GM21381 (cell line): ENCODE data around the gene DDX10.
"Not testable (repeated sequence)": the region's sequence is repeated elsewhere in the genome, so short reads cannot be mapped to it uniquely, and the experiment has no call there.

Experiments
- ATAC-seq: cut with Tn5 transposase; IDR thresholded peaks from one replicate; pipeline ENCODE4 v1.9.1; 2021; ENCODE audit warnings: mild to moderate bottlenecking, moderate library complexity; ENCODE audit not compliant: unreplicated experiment

DDX10 gene

DNA sequence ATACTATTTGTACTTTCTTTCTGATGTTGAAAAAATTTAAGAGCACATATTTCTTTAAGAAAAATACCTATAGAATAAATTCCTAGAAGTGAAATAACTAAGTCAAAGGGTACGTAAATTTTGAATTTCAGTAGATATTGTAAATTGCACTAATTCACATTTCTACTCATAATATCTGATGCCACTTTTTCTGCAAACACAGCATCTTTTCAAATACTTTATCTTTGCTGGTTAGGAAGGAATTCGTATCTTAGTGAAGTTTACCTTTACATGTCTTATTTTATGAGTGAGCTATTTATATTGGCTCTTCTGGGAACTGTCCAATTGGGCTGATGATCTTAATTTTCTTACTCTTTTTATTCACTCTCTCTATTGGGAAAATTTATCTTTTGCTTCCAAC lies 148.2 kb downstream of the DDX10 start:
- no peak for ATAC-seq

DNA sequence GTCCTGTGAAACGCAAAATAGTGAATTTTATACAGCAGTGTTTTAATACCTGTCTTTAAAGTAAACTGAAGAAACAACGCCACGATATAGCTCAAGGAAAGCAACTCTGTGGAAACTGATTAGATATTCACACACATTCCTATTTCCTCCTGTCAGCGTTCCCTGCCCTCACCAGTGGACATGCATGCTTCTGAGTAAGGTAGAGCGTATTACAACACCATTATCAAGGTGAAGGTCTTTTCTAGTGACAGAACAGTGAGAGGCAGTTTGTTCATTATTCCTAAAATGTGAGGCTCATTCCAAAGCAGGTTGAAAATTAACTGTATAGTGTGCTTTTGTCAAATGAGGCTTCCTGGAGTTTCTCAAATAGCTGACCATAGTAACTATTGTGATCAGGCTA lies 153.1 kb downstream of the DDX10 start:
- no peak for ATAC-seq

DNA sequence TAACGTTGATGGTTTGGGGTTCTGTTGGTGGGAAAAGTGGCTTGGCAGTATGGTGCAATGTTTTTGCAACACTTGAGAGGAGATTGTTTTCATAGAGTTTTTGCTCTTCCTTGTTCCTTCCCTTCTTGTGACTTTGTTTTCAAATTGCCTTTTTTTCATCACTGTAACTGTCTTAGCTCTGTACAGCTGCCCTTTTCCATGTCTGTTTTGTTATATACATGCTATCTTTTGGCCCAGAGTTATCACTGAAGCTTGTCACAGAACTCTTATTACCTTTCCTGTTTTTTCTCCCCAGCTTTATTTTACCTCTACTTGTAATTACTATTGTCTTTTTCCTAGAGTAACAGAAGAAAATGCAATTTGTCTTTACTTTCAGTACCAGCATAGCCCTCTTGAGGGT lies 154.1 kb downstream of the DDX10 start:
- no peak for ATAC-seq

DNA sequence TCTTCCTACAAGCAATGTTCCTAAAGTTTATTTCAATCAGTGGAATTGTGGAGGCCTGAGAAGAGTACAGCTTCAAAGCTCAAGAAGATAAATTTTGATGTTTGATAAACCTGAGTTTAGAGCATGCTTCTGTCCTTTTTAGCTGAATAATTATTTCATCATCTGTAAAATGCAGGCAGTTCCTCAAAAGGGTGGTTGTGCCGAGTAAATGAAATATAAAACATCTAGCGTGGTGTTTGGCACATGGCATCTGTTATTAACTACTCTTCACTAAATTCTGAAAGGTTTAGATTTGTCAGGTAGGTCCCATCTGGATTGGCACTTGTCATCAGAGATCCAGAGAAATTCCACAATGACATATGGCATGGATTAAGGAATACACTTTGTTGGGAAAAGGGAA lies 155.1 kb downstream of the DDX10 start:
- no peak for ATAC-seq

DNA sequence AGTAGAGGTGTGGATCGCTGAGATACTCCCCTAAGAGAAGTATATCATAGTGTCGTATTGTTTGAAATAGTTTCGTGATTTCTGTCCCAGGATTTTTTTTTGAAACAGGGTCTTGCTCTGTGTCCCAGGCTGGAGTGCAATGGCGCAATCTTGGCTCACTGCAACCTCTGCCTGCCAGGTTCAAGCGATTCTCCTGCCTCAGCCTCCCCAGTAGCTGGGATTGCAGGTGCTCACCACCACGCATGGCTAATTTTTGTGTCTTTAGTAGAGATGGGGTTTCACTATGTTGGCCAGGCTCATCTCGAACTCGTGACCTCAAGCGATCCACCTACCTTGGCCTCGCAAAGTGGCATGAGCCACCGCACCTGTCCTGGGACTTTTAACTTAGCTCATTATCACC lies 159.1 kb downstream of the DDX10 start:
- ATAC-seq = not testable (repeated sequence)

DNA sequence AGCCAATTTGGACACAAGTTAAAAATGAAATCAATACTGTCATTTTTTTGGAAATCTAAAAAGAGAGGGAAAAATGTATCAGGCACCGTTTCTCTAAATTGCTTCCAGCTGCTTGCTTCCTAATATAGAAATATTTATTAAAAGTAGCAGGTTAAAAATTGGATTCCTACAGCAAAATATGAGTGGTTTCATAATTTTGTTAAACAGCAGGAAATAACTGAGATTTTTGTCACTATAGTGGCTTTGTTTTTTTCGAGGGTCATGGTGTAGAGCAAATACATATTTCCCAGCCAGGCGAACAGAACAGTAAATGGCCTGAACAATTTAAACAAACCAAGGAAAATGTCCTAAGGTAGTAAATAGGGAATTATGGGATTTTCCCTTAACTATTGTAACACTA lies 159.7 kb downstream of the DDX10 start:
- ATAC-seq = no peak

DNA sequence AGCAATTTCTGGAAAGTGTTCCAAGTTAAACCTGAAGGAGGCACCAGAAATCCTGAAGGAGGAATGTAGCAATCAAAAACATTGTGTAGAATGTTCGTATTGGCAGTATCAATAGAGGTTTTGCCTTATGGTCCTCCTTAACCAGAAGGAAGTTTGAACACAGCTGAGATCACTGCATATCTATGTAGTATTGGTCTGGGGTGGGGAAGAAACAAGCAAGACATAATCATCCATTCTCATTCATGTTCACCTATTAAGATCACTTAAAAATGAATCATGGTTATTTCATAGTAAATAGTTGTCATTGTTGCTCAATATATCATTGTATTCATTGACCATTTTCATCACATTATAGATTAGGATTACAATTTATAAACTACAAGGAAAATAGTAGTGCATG lies 160.5 kb downstream of the DDX10 start:
- ATAC-seq = no peak

DNA sequence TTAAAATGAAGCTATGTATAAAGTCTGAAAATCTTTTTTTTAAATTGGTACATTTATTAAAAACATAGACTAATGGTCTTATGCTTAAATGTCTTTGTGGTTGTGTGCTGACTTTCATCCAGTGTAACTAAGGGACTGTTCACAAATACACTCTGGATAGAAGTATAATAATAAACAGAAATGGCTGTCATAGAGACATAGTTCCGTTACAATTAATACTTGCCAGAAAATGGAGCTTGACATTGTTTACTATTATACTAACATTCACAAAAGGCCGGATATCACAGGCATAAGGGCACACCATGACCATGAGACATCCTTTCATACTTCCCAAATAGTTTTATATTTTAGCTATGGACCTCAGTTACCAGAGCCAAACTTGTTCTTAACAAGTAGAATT lies 161.3 kb downstream of the DDX10 start:
- no peak for ATAC-seq

DNA sequence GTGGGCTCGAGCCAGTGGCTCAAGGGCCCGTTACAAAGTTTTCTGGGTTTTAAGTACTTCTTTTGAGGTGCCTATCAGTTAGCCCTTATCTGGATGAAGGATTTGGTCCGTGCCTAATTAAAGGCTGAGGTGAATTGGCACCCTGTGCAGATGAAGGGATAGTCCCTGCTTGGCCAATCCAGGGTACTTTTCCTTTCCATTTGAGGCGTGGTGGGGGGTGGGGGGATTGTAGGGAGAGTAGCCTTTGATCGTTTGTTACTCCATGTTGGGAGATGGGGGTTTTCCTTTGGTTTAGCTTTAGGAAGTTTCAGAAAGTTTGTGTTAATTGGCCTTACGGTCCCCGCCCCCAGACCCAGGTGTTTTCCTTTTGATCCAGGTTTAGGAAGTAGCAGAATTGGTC lies 170.8 kb downstream of the DDX10 start:
- no peak for ATAC-seq

DNA sequence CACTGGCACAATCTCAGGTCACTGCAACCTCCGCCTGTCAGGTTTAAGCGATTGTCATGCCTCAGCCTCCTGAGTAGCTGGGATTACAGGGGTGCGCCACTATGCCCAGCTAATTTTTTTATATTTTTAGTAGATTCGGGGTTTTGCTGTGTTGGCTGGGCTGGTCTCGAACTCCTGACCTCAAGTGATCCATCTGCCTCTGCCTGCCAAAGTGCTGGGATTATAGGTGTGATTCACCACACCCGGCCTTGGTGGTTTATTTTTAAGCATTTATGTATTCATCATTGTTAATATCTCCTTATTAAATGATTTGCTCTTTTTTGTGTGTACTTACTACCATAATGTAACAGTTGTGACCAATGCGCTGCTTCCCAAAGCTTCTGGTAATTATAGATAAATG lies 171.7 kb downstream of the DDX10 start:
- no peak for ATAC-seq

DNA sequence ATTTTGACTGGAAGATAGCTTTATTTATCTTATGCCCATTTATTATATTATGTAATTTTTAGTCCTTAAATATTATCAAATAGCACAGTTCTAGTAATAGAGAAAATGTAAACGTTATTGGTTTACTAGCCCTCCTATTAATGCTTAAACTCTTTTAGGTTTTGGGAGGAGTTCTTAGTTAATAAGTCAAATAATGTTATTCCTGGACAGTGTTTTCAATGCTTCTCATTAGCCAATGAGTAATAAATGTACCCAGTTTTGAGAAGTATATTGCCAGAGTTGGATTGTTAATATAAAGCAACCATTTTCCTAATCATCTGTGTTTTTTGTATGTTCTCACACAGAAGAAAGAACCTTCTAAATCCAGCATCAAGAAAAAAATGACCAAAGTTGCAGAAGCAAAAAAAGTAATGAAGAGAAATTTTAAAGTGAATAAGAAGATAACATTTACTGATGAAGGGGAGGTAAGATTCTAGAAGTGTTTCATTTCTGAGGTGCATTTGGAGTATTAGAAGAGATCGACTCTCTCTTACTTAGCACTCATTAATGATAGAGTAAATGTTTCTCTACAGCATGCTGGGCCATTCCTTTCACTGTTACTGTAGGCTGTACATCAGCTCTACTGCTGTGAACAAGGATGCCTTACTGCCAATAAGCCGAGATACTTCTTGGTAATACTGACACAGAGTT lies 173.4 kb downstream of the DDX10 start:
- no peak for ATAC-seq

DNA sequence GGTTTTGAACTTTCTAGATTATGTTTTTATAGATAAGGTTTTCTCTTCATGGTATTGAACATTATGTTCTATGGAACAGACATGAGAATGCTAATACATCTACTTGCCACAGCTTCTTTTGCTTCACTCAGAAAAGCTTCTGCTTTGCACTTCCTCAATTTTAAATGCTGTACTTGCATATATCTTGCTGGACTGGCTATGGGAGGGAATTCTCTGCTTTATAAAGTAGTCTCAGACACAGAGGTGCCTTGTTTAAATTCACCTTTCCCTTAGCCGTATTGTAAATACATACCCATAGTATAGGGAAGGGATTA lies 173.9 kb downstream of the DDX10 start:
- no peak for ATAC-seq

DNA sequence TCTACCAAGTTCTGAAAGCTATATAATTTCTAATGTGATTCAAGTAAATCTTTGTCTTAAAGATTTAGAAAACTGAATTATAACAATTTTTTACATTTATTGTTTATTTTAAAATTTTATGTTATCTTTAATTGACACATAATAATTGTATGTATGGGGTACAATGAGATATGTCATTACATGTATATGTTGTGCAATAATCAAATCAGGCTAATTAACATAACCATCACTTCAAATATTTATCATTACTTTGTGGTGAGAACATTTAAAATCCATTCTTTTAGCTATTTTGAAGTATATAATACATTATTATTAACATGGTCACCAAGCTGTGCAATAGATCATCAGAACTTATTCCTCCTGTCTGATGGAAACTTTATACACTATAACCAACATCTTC lies 181.1 kb downstream of the DDX10 start:
- ATAC-seq = no peak

DNA sequence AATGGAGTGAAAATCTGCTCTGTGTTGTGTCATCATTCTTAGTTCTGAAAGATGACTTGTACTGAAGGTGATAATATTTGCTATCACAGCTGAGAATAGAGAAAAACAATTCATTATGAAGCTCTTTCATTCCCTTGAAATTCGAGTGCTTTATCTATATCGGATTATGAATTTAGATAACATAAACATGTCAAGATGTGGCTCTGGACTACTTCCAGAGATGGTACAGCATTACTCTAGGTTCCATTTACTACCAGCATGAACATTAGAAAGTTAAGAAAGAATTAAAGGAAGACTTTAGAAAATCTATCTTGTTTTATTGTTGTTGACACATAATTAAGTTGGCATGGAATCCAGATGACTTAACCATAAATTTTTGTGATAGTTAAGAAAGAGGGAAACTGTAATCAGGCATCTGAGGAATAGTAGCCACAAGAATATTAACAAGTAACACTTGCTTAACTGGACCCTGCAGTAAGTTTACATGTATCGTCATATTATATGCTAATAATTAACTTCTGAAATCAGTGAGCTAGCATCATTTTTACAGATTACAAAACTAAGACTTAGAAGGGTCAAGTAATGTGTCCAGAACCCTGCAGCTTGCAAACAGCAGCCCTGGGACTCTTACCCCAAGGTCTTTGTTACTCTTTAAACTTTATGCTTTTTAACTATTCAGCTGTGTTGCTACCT lies 182.6 kb downstream of the DDX10 start:
- no peak for ATAC-seq

DNA sequence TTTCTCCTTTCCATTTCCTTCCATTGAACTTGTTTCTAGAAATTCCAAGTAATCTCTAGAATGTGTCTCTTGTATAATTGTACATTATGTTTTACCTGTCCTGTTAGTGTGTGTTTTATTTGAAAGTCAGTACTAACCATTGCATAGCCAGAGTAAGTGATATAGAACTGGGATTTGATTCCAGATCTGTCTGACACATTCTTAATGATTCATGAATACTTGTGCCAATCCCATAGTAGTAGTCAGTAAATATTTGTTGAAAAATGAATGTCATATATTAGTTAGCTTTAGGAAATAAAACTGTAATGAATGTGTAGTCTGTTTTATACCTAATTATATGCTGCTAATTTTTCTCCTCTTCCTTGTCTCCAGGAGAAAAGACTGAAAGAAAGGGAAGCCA lies 186.9 kb downstream of the DDX10 start:
- ATAC-seq = no peak

DNA sequence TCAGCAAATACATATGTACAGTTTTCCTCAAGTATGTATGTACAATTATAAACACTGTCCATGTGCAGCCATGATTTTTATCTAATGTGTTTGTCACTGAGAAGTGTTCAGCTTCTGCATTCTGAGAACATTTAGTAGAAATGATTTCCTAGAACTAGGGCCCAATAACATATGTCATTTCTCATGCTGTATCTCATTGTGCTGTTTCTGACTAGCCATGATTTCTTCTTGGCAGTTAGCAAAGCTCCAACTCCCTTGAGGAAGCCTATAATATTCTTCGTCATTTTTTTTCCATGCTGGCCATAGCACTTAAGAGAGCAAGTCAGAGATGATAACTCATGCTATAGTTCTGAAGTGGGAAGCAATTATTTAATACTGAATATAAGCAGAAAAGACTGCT lies 187.8 kb downstream of the DDX10 start:
- no peak for ATAC-seq

DNA sequence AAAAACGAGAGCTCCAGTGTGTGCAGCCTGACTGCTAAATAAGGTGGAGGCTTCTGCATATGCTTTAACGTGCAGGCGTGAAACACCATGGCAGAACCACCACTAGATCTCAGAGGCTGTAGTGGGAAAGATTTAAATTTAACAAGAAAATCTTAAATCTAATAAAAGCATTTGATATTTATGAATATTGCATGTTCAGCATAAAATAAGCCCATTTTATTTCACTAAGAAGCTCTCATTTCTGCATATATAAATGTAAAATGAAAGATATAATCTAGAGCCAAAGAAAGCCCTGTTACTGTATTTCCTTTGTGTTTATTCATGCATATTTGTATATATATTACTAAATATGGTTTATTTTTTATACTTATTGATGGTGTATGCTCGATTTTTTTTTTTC lies 188.3 kb downstream of the DDX10 start:
- no peak for ATAC-seq

DNA sequence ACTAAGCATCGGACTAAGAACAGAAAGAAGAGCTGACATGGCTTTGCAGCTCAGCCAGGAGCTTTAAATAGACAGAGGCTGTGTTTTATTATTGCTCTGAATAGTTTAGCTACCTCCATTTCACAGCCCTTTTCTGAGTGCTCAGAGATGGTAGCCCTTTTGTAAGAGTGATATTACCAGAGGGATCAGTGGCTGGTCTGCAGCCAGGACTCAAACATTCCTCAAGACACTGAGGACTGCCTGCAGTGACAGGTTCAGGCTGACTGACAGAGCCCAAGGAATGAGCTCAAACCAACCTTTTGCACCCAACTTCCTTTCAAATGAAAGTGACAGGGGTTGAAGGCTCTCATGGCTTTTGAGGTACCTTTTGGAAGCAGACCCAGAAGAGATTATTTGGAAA lies 189.0 kb downstream of the DDX10 start:
- peak; percentile 40 for ATAC-seq

DNA sequence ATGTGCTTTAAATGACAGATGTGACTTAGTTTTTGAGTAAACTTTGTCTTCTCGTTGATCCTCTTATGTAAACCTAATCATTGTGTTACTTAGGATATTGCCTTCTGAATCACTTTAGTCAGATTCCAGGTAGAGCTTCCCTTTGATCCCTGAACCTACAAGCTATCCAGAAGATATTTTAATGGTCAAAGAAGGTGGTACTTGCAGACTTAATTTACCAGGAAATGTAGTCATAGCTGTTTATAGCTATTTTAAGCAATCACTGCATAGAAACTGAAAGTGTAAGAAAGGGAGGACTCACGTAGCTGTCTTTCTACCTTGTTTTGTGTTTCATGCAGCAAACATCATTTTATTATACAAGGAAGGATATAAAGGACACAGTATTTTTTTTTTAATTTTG lies 189.5 kb downstream of the DDX10 start:
- ATAC-seq = peak; percentile 95

DNA sequence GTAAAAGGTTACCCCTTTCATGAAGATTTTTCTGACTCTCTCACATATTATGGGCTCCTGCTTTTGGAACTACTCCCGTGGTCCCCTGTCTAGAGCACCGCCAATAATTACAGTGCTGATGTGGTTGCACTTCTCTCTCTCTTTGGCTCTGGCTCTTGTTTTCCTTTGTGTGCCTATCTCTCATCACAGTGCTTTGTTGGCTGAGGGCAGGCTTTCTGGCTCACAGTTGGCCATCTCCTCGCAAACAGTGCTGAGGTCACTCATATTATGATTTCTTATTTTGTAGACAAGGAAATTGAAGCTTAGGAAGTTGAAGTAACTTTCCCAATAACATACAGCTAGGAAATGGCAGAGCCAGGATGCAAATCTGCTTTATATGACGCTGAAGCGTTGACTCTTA lies 192.5 kb downstream of the DDX10 start:
- no peak for ATAC-seq

DNA sequence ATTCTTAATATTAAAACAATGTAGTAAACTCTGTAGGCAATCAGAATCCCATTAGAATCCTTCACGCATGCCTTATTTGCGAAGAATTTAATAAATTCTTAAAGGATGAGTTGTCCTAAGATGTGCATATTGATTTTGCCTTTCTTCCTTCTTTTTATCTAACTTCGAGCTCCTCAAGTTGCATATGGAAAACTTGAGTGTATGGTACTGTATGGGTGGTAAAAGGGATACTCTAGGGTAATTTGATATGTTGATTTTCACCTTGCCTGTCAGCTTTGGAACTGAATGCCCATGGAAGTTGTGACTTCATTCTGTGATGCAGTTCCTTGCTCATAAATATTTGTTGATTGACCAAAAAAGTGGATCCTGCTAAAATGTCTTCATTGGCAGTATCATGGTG lies 193.8 kb downstream of the DDX10 start:
- ATAC-seq = no peak

DNA sequence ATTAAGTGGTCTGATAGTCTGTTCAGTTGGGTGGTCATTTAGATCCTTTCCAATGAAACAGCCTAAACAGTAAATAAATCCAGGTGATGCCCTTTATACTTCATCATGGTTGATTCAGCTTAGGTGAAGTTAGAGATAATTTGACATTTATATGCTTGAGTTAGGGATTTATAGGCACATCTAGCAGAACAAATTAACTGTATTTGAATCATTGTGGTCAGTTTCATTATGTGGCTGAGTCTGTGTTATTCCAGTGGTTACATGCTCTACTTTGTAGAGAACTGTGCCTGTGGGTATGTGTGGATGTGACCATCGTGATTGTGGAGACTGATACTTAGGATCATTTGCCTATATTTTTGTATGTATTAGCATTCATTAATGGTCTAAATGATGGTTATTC lies 194.6 kb downstream of the DDX10 start:
- ATAC-seq = no peak

DNA sequence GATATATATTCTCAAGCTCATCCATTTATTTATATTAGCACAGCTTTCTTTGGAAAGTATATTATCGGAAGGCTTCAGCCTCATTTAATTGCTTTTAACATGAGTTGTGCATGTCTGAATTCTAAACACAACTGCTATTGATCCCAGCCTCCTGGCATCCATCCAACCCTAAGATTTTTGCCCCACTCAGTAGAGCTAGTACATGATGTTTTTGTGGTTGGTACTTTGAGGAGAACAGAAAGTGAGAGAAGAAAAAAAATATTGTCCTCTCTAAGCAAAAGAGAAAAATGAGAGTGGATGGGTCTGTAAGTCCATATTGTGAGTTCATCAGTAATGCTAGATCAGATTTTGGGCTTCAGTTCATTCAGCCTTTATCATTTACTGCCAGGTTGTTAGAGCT lies 198.7 kb downstream of the DDX10 start:
- ATAC-seq = no peak
